ENCODE measurements around the gene CDAN1. TPM values are rescaled to one million over a fixed set of nuclear protein-coding genes. Genes with fewer than 3 reads are reported as not detected.

CDAN1 gene
- total RNA-seq, 1 experiment from 2014 or later = 16.4 TPM

DNA sequence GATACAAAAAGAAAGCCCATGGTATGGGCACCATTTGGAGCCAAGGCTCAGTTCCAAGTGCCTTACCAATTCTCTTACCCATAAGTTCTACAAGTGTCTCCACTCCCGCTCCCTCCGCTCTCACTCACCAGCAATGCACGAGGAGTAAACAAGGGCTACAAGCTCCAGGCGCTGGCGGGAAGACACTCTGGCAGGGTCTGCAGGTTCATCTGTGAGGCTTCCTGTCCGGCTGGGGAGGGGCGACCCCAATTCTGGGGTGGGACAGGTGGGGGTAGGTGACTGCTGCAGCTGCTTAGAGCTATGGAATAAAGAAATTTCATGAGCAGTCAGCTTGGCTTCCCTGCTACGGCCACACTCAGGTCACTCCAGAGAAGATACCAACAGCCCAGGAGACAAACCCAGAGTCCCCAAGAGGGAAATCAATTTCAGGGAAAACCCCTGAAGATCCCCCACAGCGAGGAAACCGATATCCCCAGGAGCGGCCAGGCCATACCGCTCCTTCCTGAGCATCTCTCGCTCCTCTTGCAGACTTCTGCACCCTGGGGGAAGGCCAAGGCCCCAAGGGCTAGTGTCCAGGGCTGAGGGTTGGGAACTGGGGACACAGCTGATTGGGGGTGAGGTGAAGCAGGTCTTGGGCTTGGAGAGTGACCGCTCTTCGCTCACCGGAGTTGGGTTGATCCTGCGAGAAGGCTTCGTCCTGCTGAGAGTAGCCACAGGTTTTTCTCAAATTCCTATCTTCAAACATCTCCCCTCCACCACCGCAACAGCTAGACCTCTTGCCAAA lies 1.4 kb downstream of the CDAN1 start:
- no peak for ATAC-seq
- Mint-ChIP-seq H3K36me3 (peaks cover 28% of the 10 kb centered on the region), H3K27me3 (ENCODE audit: low read depth) (no peaks in the 10 kb centered on the region), H3K9me3 (no peaks in the 10 kb centered on the region), H3K4me1 (peaks cover 3% of the 10 kb centered on the region; the same call in 1 of the 2 replicates), H3K4me3 (peak overlapping the region; percentile 72), H3K27ac (no peak overlapping the region)
- ChIA-PET POLR2A (no interaction called here), CTCF (interaction anchor here (1.1 to 4.0 kb wide), 5 partner anchors 13 to 192 kb away, joined by 3 to 26 read pairs (median 3); no protein-coding TSS in a partner anchor)
- no peak for DNase-seq (ENCODE audit: low spot score)
- TF ChIP-seq, protein P1, sequence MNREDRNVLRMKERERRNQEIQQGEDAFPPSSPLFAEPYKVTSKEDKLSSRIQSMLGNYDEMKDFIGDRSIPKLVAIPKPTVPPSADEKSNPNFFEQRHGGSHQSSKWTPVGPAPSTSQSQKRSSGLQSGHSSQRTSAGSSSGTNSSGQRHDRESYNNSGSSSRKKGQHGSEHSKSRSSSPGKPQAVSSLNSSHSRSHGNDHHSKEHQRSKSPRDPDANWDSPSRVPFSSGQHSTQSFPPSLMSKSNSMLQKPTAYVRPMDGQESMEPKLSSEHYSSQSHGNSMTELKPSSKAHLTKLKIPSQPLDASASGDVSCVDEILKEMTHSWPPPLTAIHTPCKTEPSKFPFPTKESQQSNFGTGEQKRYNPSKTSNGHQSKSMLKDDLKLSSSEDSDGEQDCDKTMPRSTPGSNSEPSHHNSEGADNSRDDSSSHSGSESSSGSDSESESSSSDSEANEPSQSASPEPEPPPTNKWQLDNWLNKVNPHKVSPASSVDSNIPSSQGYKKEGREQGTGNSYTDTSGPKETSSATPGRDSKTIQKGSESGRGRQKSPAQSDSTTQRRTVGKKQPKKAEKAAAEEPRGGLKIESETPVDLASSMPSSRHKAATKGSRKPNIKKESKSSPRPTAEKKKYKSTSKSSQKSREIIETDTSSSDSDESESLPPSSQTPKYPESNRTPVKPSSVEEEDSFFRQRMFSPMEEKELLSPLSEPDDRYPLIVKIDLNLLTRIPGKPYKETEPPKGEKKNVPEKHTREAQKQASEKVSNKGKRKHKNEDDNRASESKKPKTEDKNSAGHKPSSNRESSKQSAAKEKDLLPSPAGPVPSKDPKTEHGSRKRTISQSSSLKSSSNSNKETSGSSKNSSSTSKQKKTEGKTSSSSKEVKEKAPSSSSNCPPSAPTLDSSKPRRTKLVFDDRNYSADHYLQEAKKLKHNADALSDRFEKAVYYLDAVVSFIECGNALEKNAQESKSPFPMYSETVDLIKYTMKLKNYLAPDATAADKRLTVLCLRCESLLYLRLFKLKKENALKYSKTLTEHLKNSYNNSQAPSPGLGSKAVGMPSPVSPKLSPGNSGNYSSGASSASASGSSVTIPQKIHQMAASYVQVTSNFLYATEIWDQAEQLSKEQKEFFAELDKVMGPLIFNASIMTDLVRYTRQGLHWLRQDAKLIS (CRISPR knock-in tag; IDR thresholded peaks at IDR 0.05; ENCODE audit: borderline replicate concordance) = no peak
- no peak for TF ChIP-seq NR3C1 (CRISPR knock-in tag; conservative IDR thresholded peaks at IDR 0.05; ENCODE audit: low read depth)
- no peak for TF ChIP-seq PRRX2 (CRISPR knock-in tag; IDR thresholded peaks at IDR 0.05)
- no peak for TF ChIP-seq MXD4 (CRISPR knock-in tag; IDR thresholded peaks at IDR 0.05; ENCODE audit: borderline replicate concordance)
- TF ChIP-seq, protein P2, sequence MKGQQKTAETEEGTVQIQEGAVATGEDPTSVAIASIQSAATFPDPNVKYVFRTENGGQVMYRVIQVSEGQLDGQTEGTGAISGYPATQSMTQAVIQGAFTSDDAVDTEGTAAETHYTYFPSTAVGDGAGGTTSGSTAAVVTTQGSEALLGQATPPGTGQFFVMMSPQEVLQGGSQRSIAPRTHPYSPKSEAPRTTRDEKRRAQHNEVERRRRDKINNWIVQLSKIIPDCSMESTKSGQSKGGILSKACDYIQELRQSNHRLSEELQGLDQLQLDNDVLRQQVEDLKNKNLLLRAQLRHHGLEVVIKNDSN (CRISPR knock-in tag; IDR thresholded peaks at IDR 0.05) = no peak
- no peak for TF ChIP-seq ZNF281 (CRISPR knock-in tag; IDR thresholded peaks at IDR 0.05)
- TF ChIP-seq HMGXB4 (CRISPR knock-in tag; IDR thresholded peaks at IDR 0.05) = no peak
- no peak for TF ChIP-seq TEAD4 (CRISPR knock-in tag; IDR thresholded peaks at IDR 0.05)
- TF ChIP-seq CTCF (IDR thresholded peaks at IDR 0.05) = no peak
- TF ChIP-seq NR2C2 (CRISPR knock-in tag; IDR thresholded peaks at IDR 0.05) = no peak
- TF ChIP-seq EMX1 (CRISPR knock-in tag; IDR thresholded peaks at IDR 0.05) = no peak
- no peak for TF ChIP-seq RORB (CRISPR knock-in tag; IDR thresholded peaks at IDR 0.05)
- no peak for TF ChIP-seq PRDM15 (CRISPR knock-in tag; IDR thresholded peaks at IDR 0.05)
- TF ChIP-seq NFATC4 (CRISPR knock-in tag; IDR thresholded peaks at IDR 0.05) = no peak
- no peak for TF ChIP-seq ZBTB21 (CRISPR knock-in tag; IDR thresholded peaks at IDR 0.05; ENCODE audit: borderline replicate concordance)
- TF ChIP-seq, protein P3, sequence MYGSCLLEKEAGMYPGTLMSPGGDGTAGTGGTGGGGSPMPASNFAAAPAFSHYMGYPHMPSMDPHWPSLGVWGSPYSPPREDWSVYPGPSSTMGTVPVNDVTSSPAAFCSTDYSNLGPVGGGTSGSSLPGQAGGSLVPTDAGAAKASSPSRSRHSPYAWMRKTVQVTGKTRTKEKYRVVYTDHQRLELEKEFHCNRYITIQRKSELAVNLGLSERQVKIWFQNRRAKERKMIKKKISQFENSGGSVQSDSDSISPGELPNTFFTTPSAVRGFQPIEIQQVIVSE (CRISPR knock-in tag; IDR thresholded peaks at IDR 0.05; ENCODE audit: borderline replicate concordance) = no peak
- no peak for TF ChIP-seq FOXK1 (CRISPR knock-in tag; IDR thresholded peaks at IDR 0.05)
- no peak for TF ChIP-seq RELA (CRISPR knock-in tag; IDR thresholded peaks at IDR 0.05; ENCODE audit: borderline replicate concordance)
